GM19463 (cell line): ENCODE data around the gene COBL.

ENCODE experiments used
- ATAC-seq: cut with Tn5 transposase; IDR thresholded peaks from one replicate; pipeline ENCODE4 v1.9.1; 2021; ENCODE audit warnings: mild to moderate bottlenecking, moderate library complexity; ENCODE audit not compliant: unreplicated experiment

Gene COBL

GRCh38 chr7:51235593-51236313 lies 80.9 kb downstream of the COBL start:
- no peak for ATAC-seq

DNA sequence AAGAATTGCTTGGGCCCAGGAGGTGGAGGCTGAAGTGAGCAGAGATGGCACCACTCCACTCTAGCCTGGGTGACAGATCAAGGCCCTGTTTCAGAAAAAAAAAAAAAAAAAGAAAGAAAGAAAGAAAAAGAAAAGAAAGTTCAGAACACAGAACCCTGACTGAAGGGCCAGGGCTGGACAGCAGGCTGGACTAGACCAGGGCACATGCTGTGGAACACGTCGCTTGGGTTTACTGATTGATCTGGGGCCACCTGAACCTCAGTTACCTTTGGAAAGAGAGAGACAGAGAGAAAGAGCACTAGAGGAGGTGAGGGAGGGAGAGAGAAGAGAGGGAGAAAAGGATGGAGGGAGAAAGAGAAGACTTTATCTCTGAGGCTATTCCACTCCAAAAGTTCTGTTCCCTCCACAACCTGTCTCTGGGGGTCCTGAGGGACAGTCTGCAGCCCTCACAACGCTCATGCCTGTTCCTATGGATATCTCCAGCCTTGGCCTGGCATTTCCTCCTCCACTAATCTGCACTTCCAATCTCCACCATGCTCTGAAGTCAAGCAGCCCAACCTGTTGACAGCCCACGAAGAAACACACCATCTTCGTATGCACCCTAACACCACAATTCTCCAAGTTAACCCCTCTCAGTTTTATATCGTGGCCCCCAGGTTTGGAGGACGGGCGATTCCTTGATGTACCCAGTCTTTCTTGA lies 81.8 kb downstream of the COBL start:
- ATAC-seq: no peak

- no peak for ATAC-seq
Measured at GRCh38 chr7:51234139-51234538, 82.5 kb downstream of the COBL start.

GRCh38 chr7:51233374-51233773 lies 83.2 kb downstream of the COBL start:
- no peak for ATAC-seq

DNA sequence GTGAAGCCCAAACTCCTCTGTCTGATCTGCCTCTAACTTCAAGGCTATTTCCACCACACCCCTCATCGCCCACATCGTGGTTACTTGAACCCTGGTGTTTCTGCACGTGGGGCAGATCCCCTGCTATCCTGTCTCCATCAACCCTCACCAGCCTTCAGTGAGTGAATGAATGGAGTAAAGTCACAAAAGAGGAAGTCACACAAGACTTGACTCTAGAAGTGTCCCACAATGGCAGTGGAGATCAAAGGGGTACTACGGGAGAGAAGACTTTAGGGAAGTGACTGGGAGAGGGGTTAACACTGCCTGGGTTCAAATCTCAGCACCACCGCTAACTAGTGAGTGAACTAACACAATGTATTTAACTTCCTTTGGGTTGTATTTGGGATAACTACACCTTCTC lies 85.9 kb downstream of the COBL start:
- no peak for ATAC-seq

- ATAC-seq: no peak
Measured at GRCh38 chr7:51230324-51230625, 86.3 kb downstream of the COBL start.

DNA sequence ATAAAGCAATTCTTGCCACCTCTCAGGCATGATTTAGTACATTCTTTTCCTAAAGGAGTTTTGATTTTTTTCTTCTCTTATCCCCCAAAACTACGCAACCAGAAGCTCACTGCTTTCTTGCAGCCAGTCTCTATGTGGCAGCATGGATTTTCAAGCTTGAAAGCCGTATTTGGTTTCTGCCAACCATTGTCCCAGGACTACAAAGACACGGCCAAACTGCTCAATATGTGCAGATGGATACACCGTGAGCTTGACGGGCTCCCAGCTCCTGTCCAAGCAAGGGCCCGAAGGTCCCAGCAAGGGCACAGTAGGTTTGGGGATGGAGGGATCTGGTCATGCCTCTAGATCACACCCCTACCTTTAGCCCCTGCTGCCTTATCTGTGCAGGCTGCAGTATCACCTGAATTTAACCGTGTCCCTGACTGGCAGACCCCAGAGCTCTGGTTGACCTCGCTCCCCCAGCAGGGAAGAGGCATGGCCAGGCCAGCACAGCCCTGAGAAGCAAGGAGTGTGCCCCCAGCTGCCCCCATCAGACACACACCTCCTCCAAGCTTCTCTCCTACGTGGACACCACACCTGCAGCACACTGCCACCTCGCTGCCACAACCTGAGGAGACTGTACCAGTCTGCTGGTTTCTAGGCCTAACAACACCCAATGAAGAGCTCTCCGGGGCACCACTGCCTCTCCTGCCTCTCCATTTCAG lies 86.8 kb downstream of the COBL start:
- ATAC-seq: no peak

DNA sequence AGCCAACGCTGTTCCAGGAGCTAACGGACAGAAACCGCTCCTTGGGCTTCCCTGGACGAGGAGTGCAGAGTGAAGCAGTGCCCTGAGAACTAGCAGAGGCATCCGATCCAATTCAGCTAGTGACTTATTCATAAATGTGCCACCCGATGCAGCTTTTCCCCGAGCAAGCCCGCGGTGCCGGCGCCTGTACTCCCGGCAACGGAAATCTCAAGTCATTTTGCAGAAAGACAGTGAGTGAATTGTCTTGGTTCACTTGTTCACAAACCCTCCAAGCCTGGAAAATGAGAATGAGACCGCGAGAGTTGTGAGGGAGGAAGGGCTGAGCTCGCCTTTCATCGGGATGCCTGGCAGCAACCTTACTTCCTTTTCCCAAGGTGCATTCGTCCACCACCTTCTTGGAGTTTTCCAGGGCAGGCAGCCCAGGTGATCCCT lies 87.5 kb downstream of the COBL start:
- ATAC-seq: no peak

GRCh38 chr7:51228386-51228958 lies 88.1 kb downstream of the COBL start:
- ATAC-seq: no peak

DNA sequence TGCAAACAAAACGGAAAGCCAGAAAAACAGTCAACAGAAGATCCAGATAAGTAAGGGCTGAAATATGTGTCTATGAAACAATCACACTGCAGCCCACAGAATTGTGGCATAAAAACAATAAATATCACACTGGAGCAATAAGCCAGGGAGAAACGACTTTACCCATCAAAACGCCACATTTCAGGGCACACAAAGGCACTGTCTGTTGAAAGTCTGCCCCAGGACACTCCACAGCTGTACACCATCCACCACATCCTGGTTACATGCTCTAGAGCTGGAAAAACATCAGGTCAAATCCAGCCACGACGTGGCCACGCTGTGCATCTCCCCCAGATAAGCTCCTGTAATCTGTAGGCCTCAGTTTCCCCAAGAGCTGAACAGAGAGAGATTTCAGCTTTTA lies 88.7 kb downstream of the COBL start:
- no peak for ATAC-seq

DNA sequence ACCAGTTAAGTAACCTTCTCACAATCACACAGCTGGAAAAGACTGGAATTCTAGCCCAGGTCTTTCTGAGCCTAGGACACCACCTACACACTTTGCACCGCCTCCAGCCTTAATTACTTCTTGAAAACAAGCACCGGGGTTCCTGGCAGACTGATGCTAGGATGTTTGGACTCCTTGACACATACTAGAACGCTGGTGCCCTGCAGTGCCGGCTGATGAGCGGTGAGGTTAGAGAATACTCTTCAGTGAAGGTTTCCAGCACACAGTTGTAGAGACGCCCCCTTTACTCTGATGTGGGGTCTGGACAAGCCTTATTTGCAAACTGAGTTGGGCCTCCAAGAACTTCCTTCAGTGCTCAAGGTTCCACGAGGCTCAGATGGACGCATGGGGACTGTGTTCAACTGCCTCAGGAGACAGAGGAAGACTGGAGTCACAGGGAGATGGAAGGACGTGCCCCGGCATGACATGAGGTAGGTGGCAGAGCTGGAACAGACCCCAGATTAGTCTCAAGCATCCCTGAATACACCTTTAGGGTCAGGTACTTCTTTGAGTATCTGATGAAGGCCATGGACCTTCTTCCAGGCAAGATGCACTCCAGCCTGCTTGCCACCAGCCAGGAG lies 89.6 kb downstream of the COBL start:
- no peak for ATAC-seq

DNA sequence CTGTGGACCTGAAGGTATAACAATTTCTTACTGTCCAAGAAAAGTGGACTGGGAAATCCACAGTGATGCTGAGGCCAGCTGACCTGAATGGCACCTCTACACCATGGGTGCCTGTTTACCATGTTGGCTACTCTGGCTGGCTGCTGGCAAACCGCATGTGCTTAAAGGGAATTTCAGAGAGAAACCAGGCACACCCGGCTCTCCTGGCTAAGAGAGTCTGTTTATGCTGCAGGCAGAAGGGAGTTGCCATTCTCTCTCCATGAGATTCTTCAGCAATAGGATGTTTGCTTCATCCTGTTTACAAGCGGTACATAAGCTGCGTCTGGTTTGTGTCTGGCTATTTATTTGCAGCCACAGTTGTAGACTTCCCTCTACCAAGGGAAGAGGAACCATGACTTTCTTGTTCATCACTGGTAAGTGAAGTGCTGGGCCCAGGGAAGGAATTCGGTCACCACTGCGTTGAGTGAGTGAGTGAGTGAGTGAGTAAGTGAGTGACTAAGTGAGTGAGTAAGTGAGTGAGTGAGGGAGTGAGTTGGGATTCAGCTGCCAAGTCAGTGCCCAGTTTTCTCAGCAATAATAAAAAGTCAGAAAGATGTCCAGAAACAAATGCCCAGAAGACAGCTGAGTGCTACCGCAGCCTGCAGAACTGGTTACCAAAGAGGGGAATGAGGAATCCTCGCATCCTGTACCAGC lies 90.4 kb downstream of the COBL start:
- no peak for ATAC-seq

DNA sequence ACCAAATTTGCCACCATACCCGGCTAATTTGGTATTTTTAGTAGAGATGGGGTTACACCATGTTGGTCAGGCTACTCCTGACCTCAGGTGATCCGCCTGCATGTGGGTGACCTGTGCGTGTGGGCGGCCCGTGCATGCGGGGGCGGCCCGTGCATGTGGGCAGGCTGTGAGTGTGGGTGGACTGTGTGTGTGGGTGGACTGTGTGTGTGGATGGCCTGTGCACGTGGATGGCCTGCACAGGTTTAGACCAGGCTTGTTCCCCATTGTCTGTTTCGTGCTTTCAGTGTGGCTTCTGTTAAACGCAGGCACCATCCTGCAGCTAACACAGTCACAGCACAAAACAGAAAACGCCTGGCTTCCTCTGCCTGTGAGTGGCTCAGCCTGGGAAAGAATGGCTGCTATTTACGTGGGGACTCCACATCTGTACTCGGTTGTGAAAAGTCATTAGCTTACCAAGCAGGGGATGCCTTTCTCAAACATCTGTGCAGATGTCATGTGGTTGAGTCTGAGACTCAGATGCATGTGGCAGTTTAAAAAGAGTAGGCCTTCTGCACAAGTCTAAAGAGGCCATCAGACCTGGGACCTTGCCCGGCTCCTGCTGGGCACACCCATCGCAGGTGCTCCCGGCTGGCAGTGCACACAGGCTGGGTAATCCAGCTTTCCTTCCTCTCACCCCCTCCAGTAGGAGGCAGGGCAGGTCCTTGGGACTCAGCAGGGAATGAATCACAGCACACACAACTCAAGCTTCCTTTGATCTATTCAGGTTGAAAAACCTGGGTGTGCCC lies 91.6 kb downstream of the COBL start:
- no peak for ATAC-seq

DNA sequence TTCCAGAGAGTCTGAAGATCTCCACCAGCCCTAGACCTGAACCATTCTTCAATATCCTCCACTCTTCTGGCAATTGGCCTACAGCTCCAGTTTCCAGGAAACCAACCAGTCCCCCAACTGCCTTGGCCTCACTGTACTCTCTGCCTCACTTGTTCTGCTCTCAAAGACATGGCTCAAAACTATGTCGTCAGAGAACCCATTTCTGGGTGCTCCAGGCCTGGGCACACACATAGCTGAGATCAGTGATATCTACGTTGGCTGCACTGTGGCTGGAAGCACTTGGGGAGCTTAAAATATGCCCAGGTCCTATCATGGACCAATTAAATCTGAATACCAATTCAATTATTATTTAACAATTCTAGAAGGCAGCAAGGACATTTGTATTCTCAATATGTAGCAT lies 93.1 kb downstream of the COBL start:
- no peak for ATAC-seq

GRCh38 chr7:51222916-51223315 lies 93.7 kb downstream of the COBL start:
- no peak for ATAC-seq

DNA sequence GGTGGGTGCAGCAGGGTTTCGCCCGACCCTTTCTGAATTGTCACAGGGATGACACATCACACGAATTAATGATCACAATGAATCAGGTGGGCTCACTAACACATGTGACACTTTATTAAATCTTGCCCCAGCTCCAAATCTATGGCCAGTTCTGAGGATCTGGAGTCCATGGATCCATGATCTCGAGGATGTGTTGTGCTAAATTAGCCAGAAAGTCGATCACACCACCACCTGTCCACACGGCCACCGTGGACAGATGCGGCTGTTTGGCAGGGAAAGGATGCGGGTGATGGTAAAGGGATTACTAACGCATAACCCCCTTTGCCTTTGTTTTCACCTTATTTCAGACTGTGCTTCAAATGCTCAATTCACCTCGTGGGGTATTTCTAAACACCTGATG lies 96.4 kb downstream of the COBL start:
- ATAC-seq: no peak

- ATAC-seq: no peak
Measured at GRCh38 chr7:51219261-51219988, 97.2 kb downstream of the COBL start.

DNA sequence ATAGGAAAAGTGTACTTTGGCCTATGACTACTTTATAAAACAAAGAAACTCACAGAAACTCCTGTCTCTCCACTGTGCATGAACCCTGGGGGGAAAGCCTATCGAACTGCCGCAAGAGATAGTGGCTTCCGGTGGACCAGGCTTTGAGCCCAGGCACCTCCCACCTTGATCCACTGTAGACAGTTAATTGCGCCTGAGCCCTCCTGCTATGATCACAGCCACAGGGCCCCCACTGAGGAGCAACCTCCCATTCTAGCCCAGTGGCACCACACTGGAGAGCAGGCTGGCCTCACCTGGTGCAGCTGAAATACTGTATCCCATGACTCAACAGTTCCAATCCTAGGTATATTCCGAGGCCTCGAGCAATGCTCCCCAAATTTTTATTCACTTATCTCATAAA lies 98.8 kb downstream of the COBL start:
- ATAC-seq: no peak

DNA sequence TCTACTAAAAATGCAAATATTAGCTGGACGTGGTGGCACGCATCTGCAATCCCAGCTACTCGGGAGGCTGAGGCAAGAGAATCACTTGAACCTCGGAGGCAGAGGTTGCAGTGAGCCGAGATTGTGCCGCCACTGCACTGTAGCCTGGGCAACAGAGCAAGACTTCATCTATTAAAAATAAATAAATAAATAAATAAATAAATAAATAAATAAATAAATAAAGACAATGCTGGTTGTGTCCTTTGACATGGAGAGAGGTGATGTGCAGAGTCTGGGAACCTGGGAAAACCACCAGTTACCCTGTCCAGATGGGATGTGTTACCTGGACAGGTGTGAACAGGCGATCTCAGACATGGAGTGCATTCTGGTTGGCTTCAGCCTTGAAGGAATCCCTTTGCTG lies 102.5 kb downstream of the COBL start:
- ATAC-seq: no peak
